ENCODE measurements around the gene COG6. TPM values are rescaled to one million over a fixed set of nuclear protein-coding genes. Genes with fewer than 3 reads are reported as not detected.
A peak's percentile ranks its signal among the peaks of the same experiment; 100 is the strongest.

The COG6 gene
- total and polyA plus RNA-seq, 7 experiments from 2014 or later = 18.1 to 41.6 (median 24.4) TPM

GRCh38 chr13:39779337-39780265 lies 124.1 kb downstream of the COG6 start:
- Histone ChIP-seq H3K4me1 (ENCODE audit: control insufficient read depth in 2 of 2, insufficient read depth in 2 of 2, low read length in 2 of 2) (peaks cover 0 to 22% of the 10 kb centered on the region in 2 donors), H3K27ac (ENCODE audit: low read depth, low read length) (no peak overlapping the region), H3K4me3 (ENCODE audit: low read length) (no peak overlapping the region), H3K9me3 (ENCODE audit: control insufficient read depth in 2 of 3, low read length in 3 of 3) (no peaks in the 10 kb centered on the region), H3K27me3 (ENCODE audit: control insufficient read depth in 2 of 2, insufficient read depth in 2 of 2, low read length in 2 of 2) (no peaks in the 10 kb centered on the region), H3K36me3 (ENCODE audit: control insufficient read depth in 2 of 3, insufficient read depth in 3 of 3, low read length in 3 of 3) (no peaks in the 10 kb centered on the region)
- DNase-seq (peak in 7 of 9 donors; percentile 63 to 82 (median 74)), ATAC-seq (peak; percentile 60)
- Mint-ChIP-seq H3K27ac (peak overlapping the region in 8 of 9 donors; percentile 57 to 93 (median 80)), H3K4me3 (peak overlapping the region in 8 of 10 donors; percentile 36 to 73 (median 60)), H3K4me1 (peaks cover 14 to 40% (median 36%) of the 10 kb centered on the region in 7 donors), H3K36me3 (peaks cover 0 to 4% (median 0%) of the 10 kb centered on the region in 5 donors), H3K27me3 (no peaks in the 10 kb centered on the region), H3K9me3 (peaks cover 0 to 4% (median 0%) of the 10 kb centered on the region in 11 donors)
- ChIA-PET CTCF (interaction anchor here (0.8 to 5.3 kb wide), 5 partner anchors 91 to 904 kb away, joined by 3 to 49 read pairs (median 9); no protein-coding TSS in a partner anchor), POLR2A (interaction anchor here (0.7 kb wide), 1 partner anchor 158 kb away, joined by 3 read pairs; no protein-coding TSS in a partner anchor)
- intact Hi-C loops (cut with micrococcal nuclease) = loop anchor here (1.0 to 10.0 kb wide), 9 partner anchors 113 to 998 kb away; partner anchors contain the start of gene FOXO1 (in 1 of the 2)

GRCh38 chr13:39780711-39781110 lies 125.2 kb downstream of the COG6 start:
- peaks cover 0 to 4% (median 0%) of the 10 kb centered on the region in 11 donors for H3K9me3 Mint-ChIP-seq
- Histone ChIP-seq H3K36me3 (ENCODE audit: control insufficient read depth in 2 of 3, insufficient read depth in 3 of 3, low read length in 3 of 3) (no peaks in the 10 kb centered on the region), H3K4me3 (ENCODE audit: low read length) (no peak overlapping the region), H3K27ac (ENCODE audit: low read depth, low read length) (no peak overlapping the region), H3K4me1 (ENCODE audit: control insufficient read depth in 2 of 2, insufficient read depth in 2 of 2, low read length in 2 of 2) (peaks cover 0 to 22% of the 10 kb centered on the region in 2 donors), H3K27me3 (ENCODE audit: control insufficient read depth in 2 of 2, insufficient read depth in 2 of 2, low read length in 2 of 2) (no peaks in the 10 kb centered on the region), H3K9me3 (ENCODE audit: control insufficient read depth in 2 of 3, low read length in 3 of 3) (no peaks in the 10 kb centered on the region)
- DNase-seq = no peak
- H3K36me3 Mint-ChIP-seq = peaks cover 0 to 4% (median 0%) of the 10 kb centered on the region in 5 donors
- intact Hi-C loops (cut with micrococcal nuclease) = loop anchor here in 1 of 2 donors (5.0 kb wide), 1 partner anchor 997 kb away; no protein-coding TSS in a partner anchor
- ChIA-PET POLR2A (no interaction called here), CTCF (interaction anchor here (0.8 kb wide), 1 partner anchor 902 kb away, joined by 4 read pairs; no protein-coding TSS in a partner anchor)
- no peak for ATAC-seq
- no peak overlapping the region for H3K4me3 Mint-ChIP-seq
- peak overlapping the region in 4 of 9 donors; percentile 1 to 74 (median 36) for H3K27ac Mint-ChIP-seq
- H3K27me3 Mint-ChIP-seq = no peaks in the 10 kb centered on the region
- H3K4me1 Mint-ChIP-seq = peaks cover 15 to 40% (median 36%) of the 10 kb centered on the region in 7 donors

GRCh38 chr13:39781381-39781780 lies 125.9 kb downstream of the COG6 start:
- no peaks in the 10 kb centered on the region for H3K9me3 ChIP-seq (ENCODE audit: control insufficient read depth in 2 of 3, low read length in 3 of 3)
- POLR2A ChIA-PET = interaction anchor here (0.5 kb wide), 1 partner anchor 904 kb away, joined by 3 read pairs; no protein-coding TSS in a partner anchor
- CTCF ChIA-PET = interaction anchor here (1.1 kb wide), 1 partner anchor 162 kb away, joined by 5 read pairs; no protein-coding TSS in a partner anchor
- peak overlapping the region in 4 of 9 donors; percentile 1 to 74 (median 22) for H3K27ac Mint-ChIP-seq
- peaks cover 0 to 4% (median 0%) of the 10 kb centered on the region in 11 donors for H3K9me3 Mint-ChIP-seq
- no peak for ATAC-seq
- H3K27ac ChIP-seq (ENCODE audit: low read depth, low read length) = no peak overlapping the region
- H3K36me3 ChIP-seq (ENCODE audit: control insufficient read depth in 2 of 3, insufficient read depth in 3 of 3, low read length in 3 of 3) = no peaks in the 10 kb centered on the region
- peaks cover 0 to 4% (median 0%) of the 10 kb centered on the region in 5 donors for H3K36me3 Mint-ChIP-seq
- H3K27me3 Mint-ChIP-seq = no peaks in the 10 kb centered on the region
- intact Hi-C loops (cut with micrococcal nuclease) = loop anchor here in 1 of 2 donors (5.0 kb wide), 1 partner anchor 996 kb away; no protein-coding TSS in a partner anchor
- H3K4me1 ChIP-seq (ENCODE audit: control insufficient read depth in 2 of 2, insufficient read depth in 2 of 2, low read length in 2 of 2) = peaks cover 0 to 22% of the 10 kb centered on the region in 2 donors
- H3K4me3 Mint-ChIP-seq = no peak overlapping the region
- H3K27me3 ChIP-seq (ENCODE audit: control insufficient read depth in 2 of 2, insufficient read depth in 2 of 2, low read length in 2 of 2) = no peaks in the 10 kb centered on the region
- H3K4me3 ChIP-seq (ENCODE audit: low read length) = no peak overlapping the region
- H3K4me1 Mint-ChIP-seq = peaks cover 15 to 40% (median 36%) of the 10 kb centered on the region in 7 donors
- DNase-seq = no peak

GRCh38 chr13:39783051-39783450 lies 127.6 kb downstream of the COG6 start:
- intact Hi-C loops (cut with micrococcal nuclease) = loop anchor here in 1 of 2 donors (2.0 to 5.0 kb wide), 2 partner anchors 900 to 994 kb away; no protein-coding TSS in a partner anchor
- H3K27ac Mint-ChIP-seq = peak overlapping the region in 1 of 9 donors; percentile 62
- H3K4me3 Mint-ChIP-seq = no peak overlapping the region
- peaks cover 0 to 3% (median 0%) of the 10 kb centered on the region in 11 donors for H3K9me3 Mint-ChIP-seq
- POLR2A ChIA-PET = interaction anchor here (0.6 to 1.1 kb wide), 3 partner anchors 170 to 827 kb away, joined by 3 read pairs; no protein-coding TSS in a partner anchor
- Histone ChIP-seq H3K4me3 (ENCODE audit: low read length) (no peak overlapping the region), H3K36me3 (ENCODE audit: control insufficient read depth in 2 of 3, insufficient read depth in 3 of 3, low read length in 3 of 3) (no peaks in the 10 kb centered on the region), H3K9me3 (ENCODE audit: control insufficient read depth in 2 of 3, low read length in 3 of 3) (no peaks in the 10 kb centered on the region), H3K27me3 (ENCODE audit: control insufficient read depth in 2 of 2, insufficient read depth in 2 of 2, low read length in 2 of 2) (no peaks in the 10 kb centered on the region), H3K4me1 (ENCODE audit: control insufficient read depth in 2 of 2, insufficient read depth in 2 of 2, low read length in 2 of 2) (peaks cover 0 to 20% of the 10 kb centered on the region in 2 donors), H3K27ac (ENCODE audit: low read depth, low read length) (no peak overlapping the region)
- DNase-seq (peak in 1 of 9 donors; percentile 7), ATAC-seq (no peak)
- H3K27me3 Mint-ChIP-seq = no peaks in the 10 kb centered on the region
- H3K4me1 Mint-ChIP-seq = peaks cover 10 to 28% (median 24%) of the 10 kb centered on the region in 7 donors
- CTCF ChIA-PET = interaction anchor here (0.7 to 1.6 kb wide), 6 partner anchors 17 to 900 kb away, joined by 3 to 5 read pairs (median 4); no protein-coding TSS in a partner anchor
- H3K36me3 Mint-ChIP-seq = peaks cover 0 to 4% (median 0%) of the 10 kb centered on the region in 5 donors

GRCh38 chr13:39784347-39784746 lies 128.9 kb downstream of the COG6 start:
- peaks cover 2 to 15% (median 11%) of the 10 kb centered on the region in 7 donors for H3K4me1 Mint-ChIP-seq
- H3K9me3 Mint-ChIP-seq = peaks cover 0 to 14% (median 5%) of the 10 kb centered on the region in 11 donors
- peaks cover 0 to 7% of the 10 kb centered on the region in 2 donors for H3K4me1 ChIP-seq (ENCODE audit: control insufficient read depth in 2 of 2, insufficient read depth in 2 of 2, low read length in 2 of 2)
- ChIA-PET POLR2A (interaction anchor here (0.6 kb wide), 1 partner anchor 1770 kb away, joined by 3 read pairs; no protein-coding TSS in a partner anchor), CTCF (interaction anchor here (0.7 to 1.6 kb wide), 5 partner anchors 9 to 898 kb away, joined by 3 to 7 read pairs (median 3); no protein-coding TSS in a partner anchor)
- H3K4me3 ChIP-seq (ENCODE audit: low read length) = no peak overlapping the region
- no peak for DNase-seq
- H3K36me3 ChIP-seq (ENCODE audit: control insufficient read depth in 2 of 3, insufficient read depth in 3 of 3, low read length in 3 of 3) = no peaks in the 10 kb centered on the region
- H3K27me3 Mint-ChIP-seq = no peaks in the 10 kb centered on the region
- no peak for ATAC-seq
- no peaks in the 10 kb centered on the region for H3K27me3 ChIP-seq (ENCODE audit: control insufficient read depth in 2 of 2, insufficient read depth in 2 of 2, low read length in 2 of 2)
- intact Hi-C loops (cut with micrococcal nuclease) = loop anchor here in 1 of 2 donors (5.0 kb wide), 1 partner anchor 993 kb away; no protein-coding TSS in a partner anchor
- H3K27ac ChIP-seq (ENCODE audit: low read depth, low read length) = no peak overlapping the region
- H3K27ac Mint-ChIP-seq = no peak overlapping the region
- H3K9me3 ChIP-seq (ENCODE audit: control insufficient read depth in 2 of 3, low read length in 3 of 3) = peaks cover 1 to 2% (median 2%) of the 10 kb centered on the region in 3 experiments
- peaks cover 0 to 9% (median 5%) of the 10 kb centered on the region in 5 donors for H3K36me3 Mint-ChIP-seq
- no peak overlapping the region for H3K4me3 Mint-ChIP-seq

- intact Hi-C loops (cut with micrococcal nuclease) = no loop called here
- H3K27me3 ChIP-seq (ENCODE audit: control insufficient read depth in 2 of 2, insufficient read depth in 2 of 2, low read length in 2 of 2) = no peaks in the 10 kb centered on the region
- H3K27ac ChIP-seq (ENCODE audit: low read depth, low read length) = no peak overlapping the region
- H3K36me3 ChIP-seq (ENCODE audit: control insufficient read depth in 2 of 3, insufficient read depth in 3 of 3, low read length in 3 of 3) = no peaks in the 10 kb centered on the region
- ATAC-seq = no peak
- no peaks in the 10 kb centered on the region for H3K27me3 Mint-ChIP-seq
- peaks cover 0 to 12% (median 8%) of the 10 kb centered on the region in 5 donors for H3K36me3 Mint-ChIP-seq
- ChIA-PET POLR2A (interaction anchor here (0.6 kb wide), 1 partner anchor 267 kb away, joined by 3 read pairs; no protein-coding TSS in a partner anchor), CTCF (no interaction called here)
- no peak for DNase-seq
- no peak overlapping the region for H3K4me3 ChIP-seq (ENCODE audit: low read length)
- peaks cover 0 to 8% (median 4%) of the 10 kb centered on the region in 7 donors for H3K4me1 Mint-ChIP-seq
- peaks cover 4 to 5% (median 4%) of the 10 kb centered on the region in 3 experiments for H3K9me3 ChIP-seq (ENCODE audit: control insufficient read depth in 2 of 3, low read length in 3 of 3)
- H3K4me3 Mint-ChIP-seq = no peak overlapping the region
- H3K4me1 ChIP-seq (ENCODE audit: control insufficient read depth in 2 of 2, insufficient read depth in 2 of 2, low read length in 2 of 2) = no peaks in the 10 kb centered on the region
- H3K9me3 Mint-ChIP-seq = peaks cover 0 to 28% (median 11%) of the 10 kb centered on the region in 11 donors
- H3K27ac Mint-ChIP-seq = peak overlapping the region in 2 of 9 donors; percentile 22 to 28
Observed at GRCh38 chr13:39786091-39786490, 130.6 kb downstream of the COG6 start.
